ENCODE measurements around the gene FAM227A. TPM values are rescaled to one million over a fixed set of nuclear protein-coding genes. Genes with fewer than 3 reads are reported as not detected.

Gene FAM227A
- total and polyA plus RNA-seq, 2 of the 4 experiments (the other 2 are of a cell fraction): 1.3 to 1.4 TPM

DNA sequence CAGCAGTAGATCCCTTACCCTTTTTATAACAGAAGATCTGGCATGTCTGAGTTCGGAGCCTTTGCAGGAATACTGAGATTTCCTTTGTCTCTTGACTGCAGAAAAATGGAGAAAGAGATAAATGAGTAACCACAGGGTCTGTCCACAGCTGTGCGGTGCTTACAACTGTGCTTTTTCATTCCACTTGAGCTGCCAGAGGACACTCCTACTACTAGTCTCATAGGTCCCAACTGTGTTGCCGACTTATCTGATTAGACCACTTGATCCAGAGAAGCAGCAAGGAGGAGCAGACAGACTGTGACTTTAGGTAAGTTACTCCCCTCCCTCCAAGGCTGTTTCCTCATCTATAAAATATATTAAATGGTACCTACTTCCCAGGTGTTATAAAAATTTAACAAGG lies 17.5 kb downstream of the FAM227A start:
- TF ChIP-seq CHD1 (IDR thresholded peaks at IDR 0.05; ENCODE audit: low read depth, low read length): no peak
- TF ChIP-seq, protein P1, sequence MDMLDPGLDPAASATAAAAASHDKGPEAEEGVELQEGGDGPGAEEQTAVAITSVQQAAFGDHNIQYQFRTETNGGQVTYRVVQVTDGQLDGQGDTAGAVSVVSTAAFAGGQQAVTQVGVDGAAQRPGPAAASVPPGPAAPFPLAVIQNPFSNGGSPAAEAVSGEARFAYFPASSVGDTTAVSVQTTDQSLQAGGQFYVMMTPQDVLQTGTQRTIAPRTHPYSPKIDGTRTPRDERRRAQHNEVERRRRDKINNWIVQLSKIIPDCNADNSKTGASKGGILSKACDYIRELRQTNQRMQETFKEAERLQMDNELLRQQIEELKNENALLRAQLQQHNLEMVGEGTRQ (IDR thresholded peaks at IDR 0.05; ENCODE audit: low read depth, low read length): no peak
- TF ChIP-seq, protein P2, sequence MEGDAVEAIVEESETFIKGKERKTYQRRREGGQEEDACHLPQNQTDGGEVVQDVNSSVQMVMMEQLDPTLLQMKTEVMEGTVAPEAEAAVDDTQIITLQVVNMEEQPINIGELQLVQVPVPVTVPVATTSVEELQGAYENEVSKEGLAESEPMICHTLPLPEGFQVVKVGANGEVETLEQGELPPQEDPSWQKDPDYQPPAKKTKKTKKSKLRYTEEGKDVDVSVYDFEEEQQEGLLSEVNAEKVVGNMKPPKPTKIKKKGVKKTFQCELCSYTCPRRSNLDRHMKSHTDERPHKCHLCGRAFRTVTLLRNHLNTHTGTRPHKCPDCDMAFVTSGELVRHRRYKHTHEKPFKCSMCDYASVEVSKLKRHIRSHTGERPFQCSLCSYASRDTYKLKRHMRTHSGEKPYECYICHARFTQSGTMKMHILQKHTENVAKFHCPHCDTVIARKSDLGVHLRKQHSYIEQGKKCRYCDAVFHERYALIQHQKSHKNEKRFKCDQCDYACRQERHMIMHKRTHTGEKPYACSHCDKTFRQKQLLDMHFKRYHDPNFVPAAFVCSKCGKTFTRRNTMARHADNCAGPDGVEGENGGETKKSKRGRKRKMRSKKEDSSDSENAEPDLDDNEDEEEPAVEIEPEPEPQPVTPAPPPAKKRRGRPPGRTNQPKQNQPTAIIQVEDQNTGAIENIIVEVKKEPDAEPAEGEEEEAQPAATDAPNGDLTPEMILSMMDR (conservative IDR thresholded peaks at IDR 0.05; ENCODE audit: low read depth, low read length): no peak
- no peak for TF ChIP-seq CEBPB (IDR thresholded peaks at IDR 0.05; ENCODE audit: low read depth, low read length)
- TF ChIP-seq MAFK (IDR thresholded peaks at IDR 0.05; ENCODE audit: low read depth, low read length): no peak
- intact Hi-C loops (cut with micrococcal nuclease) (no loop called here), dilution Hi-C loops (cut with HindIII; ENCODE audit: low sequenced_read_pairs, unreplicated experiment) (no loop called here), in situ Hi-C loops (cut with MboI; ENCODE audit: low sequenced_read_pairs) (no loop called here)
- H4K91ac ChIP-seq (ENCODE audit: insufficient read depth, low read depth, low read length): no peak overlapping the region
- BruUV-seq (replicated peaks): no TSS peak
- H2BK120ac ChIP-seq (ENCODE audit: low read depth, low read length): no peak overlapping the region
- no peak overlapping the region for H2BK5ac ChIP-seq (ENCODE audit: low read depth, low read length, poor library complexity, severe bottlenecking)
- no peak overlapping the region for H3K4me3 ChIP-seq (ENCODE audit: insufficient read depth, low read depth, low read length)
- H3K4ac ChIP-seq (ENCODE audit: low read depth, low read length): no peak overlapping the region
- H3K9me3 ChIP-seq (ENCODE audit: control insufficient read depth, insufficient read depth, low read length): no peaks in the 10 kb centered on the region
- ATAC-seq (ENCODE audit: low read depth) (no peak), DNase-seq (peak; percentile 18)
- no peaks in the 10 kb centered on the region for H3K79me1 ChIP-seq (ENCODE audit: low read depth in 1 of 2, low read length in 2 of 2)
- H3K14ac ChIP-seq (replicated peaks; ENCODE audit: low read depth, low read length): no peak overlapping the region
- no peak overlapping the region for H2AFZ ChIP-seq (replicated peaks; ENCODE audit: low read length, poor library complexity)
- POLR2A ChIA-PET (ENCODE audit: unreplicated experiment): no interaction called here
- CTCF ChIA-PET: no interaction called here
- no peaks in the 10 kb centered on the region for H3K4me1 ChIP-seq (ENCODE audit: control insufficient read depth, insufficient read depth, low read length)
- H3K36me3 ChIP-seq (ENCODE audit: control insufficient read depth, insufficient read depth, low read length): peaks cover 6% of the 10 kb centered on the region
- H3K18ac ChIP-seq (ENCODE audit: low read depth, low read length): no peak overlapping the region
- no peak overlapping the region for H3K23ac ChIP-seq (ENCODE audit: low read depth, low read length)
- H3K56ac ChIP-seq (ENCODE audit: extremely low read depth, insufficient read depth, low read length): no peak overlapping the region
- H4K20me1 ChIP-seq (ENCODE audit: insufficient read depth, low read length): no peaks in the 10 kb centered on the region
- no CpG with 5 or more reads among the region's 3 CpGs for WGBS, 2 experiments (ENCODE audit: extremely low coverage in 2 of 2, insufficient read length in 1 of 2)
- no peak overlapping the region for H3K9ac ChIP-seq (ENCODE audit: low read depth, low read length)
- H2BK20ac ChIP-seq (ENCODE audit: low read depth, low read length): no peak overlapping the region
- H2BK15ac ChIP-seq (ENCODE audit: low read depth, low read length): no peak overlapping the region
- H4K8ac ChIP-seq (ENCODE audit: low read depth in 2 of 2, low read length in 2 of 2): no peak overlapping the region
- no peaks in the 10 kb centered on the region for H3K27me3 ChIP-seq (ENCODE audit: control insufficient read depth, insufficient read depth, low read length)
- no peak overlapping the region for H2AK9ac ChIP-seq (replicated peaks; ENCODE audit: low read depth, low read length, poor library complexity)
- H4K5ac ChIP-seq (ENCODE audit: low read depth, low read length): no peak overlapping the region
- no peak overlapping the region for H3K27ac ChIP-seq (ENCODE audit: insufficient read depth, low read length)
- H3K9me1 ChIP-seq (ENCODE audit: insufficient read depth, low read length): peaks cover 2% of the 10 kb centered on the region; the same call in 1 of the 2 replicates
- no peak overlapping the region for H2AK5ac ChIP-seq (ENCODE audit: low read depth, low read length)
- H3K4me2 ChIP-seq (ENCODE audit: low read depth, low read length): no peak overlapping the region

Data from IMR-90 (cell line).